ENCODE measurements around the gene CD79A. TPM values are rescaled to one million over a fixed set of nuclear protein-coding genes. Genes with fewer than 3 reads are reported as not detected.

CD79A gene
- total RNA-seq, 1 donor from 2014 or later: 0.47 TPM

DNA sequence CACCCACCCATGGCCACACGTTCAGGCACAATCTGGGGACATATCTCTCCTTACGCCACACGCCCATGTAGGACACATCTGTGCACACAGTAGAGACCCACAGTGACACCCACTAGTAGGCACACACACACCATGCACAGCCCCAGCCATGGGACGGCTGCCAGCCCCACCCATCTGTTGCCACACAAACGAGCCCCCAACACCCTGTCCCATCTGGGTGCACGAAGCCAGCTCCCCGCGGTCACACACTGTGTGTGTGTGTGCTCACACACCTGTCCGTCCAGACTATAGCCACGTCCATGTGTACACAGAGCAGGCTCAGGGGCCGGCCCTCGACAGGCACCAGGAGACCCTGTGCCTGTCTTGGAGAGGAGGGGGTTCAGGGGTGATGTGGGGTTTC is 40.6 kb downstream of the CD79A start:
- no peak for DNase-seq (ENCODE audit: extremely low read depth, low read depth, low spot score)

DNA sequence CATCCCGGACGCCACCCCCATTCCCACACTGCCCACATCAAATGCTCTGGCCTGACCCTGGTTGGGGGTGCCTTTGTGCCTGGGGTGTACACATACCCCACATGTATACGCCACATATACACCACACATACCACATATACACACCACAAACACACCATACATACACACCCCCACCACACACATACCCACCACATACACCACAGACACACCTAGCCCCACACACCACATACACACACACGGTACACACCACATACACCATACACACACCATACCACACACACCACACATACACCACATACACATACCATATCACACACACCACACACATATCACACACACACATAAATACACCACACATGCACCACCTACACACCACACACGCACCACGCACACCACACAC is 41.0 kb downstream of the CD79A start:
- no peak for DNase-seq (ENCODE audit: extremely low read depth, low read depth, low spot score)

DNA sequence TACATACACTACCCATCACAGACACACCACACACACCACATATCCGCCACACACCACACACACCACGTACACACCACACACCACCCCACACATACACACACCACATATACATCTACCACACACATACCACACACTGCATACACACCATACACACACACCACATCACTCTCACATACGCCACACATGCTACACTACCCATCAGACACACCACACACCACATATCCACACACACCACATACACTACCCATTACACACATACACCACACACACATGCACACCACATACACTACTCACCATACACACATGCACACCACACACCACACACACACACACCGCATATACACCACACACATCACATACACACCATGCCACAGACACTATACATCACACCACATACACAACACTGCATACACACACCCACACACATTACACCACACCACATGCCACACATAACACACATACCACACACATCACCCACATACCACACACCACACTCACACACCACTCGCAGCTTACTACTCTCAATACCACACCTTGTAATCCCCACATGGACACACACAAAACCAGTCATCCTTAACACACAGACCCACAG is 41.7 kb downstream of the CD79A start:
- DNase-seq (ENCODE audit: extremely low read depth, low read depth, low spot score): no peak

DNA sequence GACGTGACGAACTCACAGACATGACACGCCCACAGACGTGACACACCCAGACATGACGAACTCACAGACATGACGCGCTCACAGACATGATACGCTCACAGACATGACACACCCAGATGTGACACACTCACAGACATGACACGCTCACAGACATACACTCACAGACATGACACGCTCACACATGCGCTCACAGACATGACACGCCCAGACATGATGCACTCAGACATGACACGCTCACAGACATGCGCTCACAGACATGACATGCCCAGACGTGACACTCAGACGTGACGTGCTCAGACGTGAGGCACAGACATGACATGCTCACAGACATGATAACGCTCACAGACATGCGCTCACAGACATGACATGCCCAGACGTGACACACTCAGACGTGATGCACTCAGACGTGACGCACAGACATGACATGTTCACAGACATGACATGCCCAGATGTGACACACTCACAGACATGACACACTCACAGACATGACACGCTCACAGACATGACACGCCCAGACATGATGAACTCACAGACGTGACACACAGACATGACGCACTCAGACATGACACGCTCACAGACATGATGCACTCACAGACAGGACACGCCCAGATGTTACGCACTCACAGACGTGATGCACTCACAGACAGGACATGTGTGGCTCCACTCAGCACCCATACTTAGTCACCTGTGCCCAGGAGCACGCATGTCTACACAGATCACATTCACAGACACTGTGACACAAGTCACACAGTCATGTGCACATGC is 43.1 kb downstream of the CD79A start:
- no peak for DNase-seq (ENCODE audit: extremely low read depth, low read depth, low spot score)

DNA sequence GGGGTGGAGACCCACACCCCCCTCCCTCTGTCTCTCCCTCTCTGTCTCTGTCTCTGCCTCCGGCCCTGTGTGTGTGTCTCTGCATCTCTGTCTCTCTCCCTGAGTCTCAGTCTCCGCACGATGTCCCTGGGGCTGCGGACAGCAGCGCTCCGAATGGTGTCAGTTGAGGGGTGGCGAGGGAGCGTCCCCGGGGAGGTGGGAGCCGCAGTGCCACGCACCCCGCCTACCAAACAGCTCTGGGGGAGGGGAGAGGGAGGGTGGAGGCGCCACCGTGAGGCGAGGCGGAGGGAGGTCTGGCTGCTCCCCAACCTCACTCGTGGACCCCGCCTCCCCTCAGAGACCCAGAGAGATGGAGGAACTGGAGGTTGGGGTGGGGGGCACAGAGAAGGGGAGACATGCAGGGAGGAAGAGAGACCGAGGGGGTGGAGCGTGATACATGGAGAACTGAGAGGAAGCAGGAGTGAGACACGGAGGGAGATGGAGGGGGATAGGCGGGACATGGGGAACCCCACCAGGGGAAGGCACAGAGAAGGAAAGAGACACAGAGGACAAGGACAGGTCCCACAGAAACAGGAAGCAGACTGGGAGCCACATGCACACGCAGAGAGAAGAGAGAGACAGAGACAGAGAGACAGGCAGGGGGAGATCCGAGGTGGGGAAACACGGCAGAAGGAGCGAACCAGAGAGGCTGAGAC is 44.0 kb downstream of the CD79A start:
- no peak for DNase-seq (ENCODE audit: extremely low read depth, low read depth, low spot score)

DNA sequence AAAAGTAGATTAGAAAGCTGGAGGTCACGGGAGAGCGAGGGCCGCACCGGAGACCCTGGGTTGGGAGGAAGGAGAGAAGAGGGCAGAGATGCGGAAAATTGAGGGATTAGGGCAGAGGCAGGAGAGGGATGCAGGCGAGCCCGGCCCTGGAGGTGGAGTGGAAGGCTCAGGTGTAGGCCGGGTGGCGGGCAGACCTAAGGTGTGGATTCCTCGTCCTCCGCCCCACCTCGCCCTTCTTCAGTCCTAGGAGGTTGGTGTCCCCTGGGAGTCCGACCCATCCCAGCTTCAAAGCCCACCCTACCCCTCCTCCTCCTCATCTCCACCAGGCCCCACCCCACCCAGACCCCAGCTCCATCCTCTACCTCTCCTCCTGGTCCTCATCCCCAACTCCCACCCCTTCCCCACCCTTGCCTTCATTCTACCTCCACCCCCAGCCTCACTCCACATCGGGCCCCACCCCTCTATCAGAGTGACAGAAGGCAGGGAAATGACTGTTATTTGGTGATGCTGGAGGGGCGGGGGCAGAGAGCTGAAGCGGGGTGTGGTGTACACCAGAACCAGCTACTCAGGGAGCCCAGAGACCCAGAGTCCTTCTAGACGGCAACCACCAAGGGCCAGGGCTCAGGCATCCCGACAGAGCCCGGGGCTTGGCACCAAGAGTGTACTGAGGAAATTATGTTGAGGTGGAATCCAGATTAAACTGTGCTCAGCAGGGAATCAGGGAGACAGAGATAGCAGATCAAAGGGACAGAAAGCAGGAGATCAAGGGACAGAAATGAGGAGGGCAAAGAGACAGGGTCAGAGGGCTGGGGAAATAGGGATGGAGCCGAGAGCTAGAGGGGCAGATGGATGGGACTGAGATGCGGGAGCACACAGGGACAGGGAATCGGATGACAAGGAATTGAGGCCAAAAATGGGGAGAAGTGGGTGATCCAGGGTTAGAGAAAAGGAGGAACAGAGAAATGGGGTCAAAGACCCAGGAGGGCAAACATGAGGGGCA is 44.8 kb downstream of the CD79A start:
- DNase-seq (ENCODE audit: extremely low read depth, low read depth, low spot score): no peak

DNA sequence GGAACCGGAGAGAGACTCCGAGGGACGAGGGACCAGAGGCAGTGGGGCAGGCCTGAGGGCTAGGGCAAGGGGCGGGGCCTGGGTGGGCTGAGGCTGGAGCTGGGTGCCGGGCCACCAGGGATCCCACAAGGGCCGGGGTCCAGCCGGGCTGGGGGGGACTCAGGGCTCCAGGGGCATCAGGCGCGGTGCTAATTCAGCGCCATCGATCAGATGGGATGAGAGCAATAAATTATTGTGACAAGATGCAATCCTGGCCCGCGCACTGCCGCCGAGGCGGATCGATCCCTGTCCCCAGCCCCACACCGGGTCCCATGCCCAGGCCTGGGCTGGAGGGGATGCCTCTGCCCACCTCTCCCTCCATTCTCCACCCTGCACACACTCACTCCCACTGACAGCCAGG is 45.5 kb downstream of the CD79A start:
- no peak for DNase-seq (ENCODE audit: extremely low read depth, low read depth, low spot score)

DNA sequence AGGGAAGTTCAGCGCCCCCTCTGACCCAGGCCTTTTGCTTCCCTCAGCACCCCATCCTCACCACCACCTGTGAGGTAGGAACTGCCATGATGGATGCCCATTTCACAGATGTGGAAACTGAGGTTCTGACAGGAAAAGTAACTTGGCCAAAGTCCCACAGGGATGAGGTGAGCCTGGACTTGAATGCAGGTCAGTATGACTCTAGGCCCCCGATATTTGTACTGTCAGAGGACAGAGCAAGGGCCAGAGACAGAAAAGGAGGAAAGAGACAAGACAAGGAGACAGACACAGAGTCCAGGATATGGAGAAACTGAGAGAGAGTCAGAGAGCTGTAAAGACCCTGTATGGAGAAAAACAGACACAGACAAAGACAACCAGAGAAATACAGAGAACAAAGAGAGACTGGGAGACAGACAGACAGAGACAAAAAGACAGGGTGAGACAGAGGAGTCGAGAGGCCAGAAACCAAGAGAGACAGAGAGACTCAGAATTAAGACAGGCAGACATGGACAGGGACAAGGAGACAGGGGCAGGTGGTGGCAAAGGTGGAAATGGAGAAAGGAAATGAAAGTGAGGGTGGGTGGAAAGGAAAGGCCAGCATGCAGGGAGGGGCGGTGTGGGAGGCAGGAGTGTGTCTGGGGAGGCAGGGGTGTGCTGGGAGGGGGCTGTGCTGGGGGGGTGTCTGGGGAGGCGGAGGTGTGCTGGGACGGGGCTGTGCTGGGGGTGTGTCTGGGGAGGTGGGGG is 46.1 kb downstream of the CD79A start:
- no peak for DNase-seq (ENCODE audit: extremely low read depth, low read depth, low spot score)

DNA sequence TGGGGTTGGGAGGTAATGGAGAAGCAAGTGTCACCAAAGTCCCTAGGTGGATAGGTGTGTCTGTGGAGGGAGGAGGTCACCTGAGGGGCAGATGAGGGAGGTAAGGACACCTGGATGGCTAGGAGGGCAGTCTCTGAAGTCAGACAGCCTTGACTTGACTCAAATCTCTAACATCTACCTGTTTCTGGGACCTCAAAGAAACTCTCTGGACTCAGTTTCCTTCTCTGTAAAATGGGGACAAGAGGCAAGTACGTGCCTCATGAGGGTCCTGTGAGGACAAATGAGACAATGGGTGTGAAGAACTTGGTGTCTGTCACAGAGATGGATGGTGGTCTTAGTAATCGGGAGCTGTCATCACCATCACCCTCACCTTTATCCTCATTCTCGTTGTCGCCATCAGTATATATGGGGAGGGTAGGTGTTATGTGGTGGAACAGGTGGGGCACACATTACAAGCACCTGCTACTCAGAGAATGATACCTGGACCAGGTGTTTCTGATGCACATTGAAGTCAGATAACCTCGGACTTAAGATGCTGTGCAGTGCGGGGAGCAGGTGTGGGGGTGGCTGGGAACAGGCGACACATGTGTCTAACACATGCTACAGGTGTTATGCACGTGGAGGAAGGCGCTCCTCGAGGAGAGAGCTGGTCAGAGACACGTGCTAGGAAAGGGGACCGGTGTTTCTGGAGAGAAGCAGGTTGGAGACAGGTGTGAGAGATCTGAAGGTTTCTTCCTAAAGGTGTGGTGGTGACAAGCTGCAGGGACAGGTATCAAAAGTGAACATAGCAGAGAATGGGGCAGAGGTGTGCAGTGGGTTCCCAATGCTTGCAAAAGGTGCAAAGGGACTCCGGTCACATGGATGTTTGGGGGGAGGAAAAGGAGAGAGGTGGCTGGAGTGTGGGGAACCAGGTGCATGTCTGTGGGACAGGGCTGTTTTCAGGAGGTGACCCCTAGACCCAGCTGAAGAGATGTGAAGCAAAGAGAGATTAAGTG is 47.4 kb downstream of the CD79A start:
- DNase-seq (ENCODE audit: extremely low read depth, low read depth, low spot score): no peak

DNA sequence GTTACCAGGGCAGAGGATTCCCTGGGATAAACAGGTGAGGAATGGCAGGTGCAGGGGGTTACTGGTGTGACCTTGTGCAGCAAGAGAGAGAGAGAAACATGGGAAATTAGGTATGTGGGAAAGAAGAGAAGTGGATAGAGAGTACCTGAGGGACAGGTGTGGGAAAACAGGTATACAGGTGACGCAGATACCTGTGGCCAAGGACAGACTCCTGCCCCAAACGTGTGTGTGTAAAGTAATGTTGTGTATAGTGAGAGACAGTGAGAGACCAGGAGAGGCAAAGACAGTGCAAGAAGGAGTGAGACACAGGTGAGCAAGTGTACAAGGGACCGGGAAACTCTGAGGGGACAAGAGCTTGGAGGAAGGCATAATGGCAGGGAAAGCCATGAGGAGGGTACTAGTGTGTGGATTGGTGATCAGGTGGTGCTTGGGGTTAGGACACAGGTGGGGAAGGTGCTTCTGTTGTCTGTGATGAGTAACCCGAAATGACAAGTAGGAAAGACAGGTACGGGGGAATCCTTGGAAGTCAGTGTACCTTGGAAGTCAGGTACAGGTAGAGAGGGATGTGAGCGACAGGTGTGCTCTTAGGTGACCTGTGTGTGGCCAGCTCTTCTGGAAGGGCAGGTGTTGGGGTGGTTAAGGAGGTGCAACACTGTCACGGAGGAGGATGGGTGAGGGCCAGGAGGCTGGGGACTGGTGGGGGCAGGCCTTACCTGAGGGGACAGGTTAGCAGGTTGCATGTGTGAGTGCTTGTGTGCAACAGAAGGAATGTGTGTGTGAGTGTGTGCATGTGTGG is 48.3 kb downstream of the CD79A start:
- no peak for DNase-seq (ENCODE audit: extremely low read depth, low read depth, low spot score)

DNA sequence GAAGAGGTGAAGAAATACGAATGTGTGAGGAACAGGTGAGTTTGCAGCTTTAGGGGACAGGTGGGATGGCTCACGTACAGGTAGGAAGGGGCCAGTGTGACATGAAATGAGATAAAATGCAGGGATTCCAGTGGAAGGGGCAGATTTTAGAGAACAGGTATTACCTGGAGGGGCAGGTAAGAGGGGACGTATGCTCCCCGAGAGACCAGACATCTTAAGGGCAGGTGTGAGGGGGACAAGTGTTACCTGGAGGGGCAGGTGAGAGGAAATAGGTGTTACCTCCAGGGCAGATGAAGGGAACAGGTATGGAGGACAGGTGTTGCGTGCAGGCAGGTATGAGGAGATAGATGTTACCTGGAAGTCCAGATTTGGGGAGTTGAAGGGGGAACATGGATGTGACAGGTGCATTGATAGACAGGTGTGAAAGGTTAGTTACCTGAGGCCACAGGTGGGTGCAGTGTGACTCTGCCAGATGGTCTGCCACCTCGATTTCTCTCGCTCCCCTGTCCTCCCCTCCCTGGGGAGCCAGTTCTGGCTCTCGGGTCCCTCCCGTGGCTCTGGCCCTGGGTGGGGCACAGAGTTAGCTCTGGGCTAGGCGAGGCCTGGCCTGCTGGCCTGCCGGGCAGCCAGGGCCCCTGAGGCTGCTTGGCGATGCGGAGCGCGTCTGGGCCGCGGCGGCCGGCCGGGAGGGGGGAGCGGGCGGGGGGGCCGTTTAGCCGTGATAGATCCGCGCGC is 49.1 kb downstream of the CD79A start:
- no peak for DNase-seq (ENCODE audit: extremely low read depth, low read depth, low spot score)

DNA sequence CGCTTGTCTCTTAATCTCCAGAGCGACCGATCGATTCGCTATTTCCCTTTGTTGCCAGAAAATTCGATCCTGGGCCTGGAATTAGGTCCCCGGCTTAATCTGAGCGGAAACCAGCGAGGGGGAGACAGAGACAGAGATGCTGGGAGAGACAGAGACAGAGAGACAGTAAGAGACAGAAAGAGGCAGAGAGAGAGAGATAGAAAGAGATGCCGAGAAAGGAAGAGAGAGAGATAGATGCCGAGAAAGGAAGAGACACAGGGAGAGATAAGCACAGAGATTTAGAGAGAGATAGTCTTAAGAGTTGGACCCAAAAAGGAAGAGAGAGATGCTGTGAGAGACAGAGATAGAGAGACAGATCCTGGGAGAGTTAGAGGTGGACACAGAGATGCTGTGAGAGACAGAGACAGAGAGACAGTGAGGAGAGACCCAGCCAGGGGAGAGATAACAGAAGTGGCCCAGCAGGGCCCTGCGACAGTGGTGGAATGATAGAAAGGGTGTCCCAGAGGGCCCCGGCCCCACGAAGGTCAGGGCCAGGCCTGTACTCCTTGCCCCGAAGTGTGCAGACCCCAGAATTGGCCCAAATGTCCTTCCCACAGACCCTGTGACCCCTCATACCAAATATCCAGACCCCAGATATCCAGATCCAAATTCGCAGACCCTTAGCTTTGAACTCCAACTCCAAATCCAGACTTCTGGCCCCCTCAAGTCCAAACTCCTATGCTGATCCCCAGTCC is 49.9 kb downstream of the CD79A start:
- DNase-seq (ENCODE audit: extremely low read depth, low read depth, low spot score): no peak

DNA sequence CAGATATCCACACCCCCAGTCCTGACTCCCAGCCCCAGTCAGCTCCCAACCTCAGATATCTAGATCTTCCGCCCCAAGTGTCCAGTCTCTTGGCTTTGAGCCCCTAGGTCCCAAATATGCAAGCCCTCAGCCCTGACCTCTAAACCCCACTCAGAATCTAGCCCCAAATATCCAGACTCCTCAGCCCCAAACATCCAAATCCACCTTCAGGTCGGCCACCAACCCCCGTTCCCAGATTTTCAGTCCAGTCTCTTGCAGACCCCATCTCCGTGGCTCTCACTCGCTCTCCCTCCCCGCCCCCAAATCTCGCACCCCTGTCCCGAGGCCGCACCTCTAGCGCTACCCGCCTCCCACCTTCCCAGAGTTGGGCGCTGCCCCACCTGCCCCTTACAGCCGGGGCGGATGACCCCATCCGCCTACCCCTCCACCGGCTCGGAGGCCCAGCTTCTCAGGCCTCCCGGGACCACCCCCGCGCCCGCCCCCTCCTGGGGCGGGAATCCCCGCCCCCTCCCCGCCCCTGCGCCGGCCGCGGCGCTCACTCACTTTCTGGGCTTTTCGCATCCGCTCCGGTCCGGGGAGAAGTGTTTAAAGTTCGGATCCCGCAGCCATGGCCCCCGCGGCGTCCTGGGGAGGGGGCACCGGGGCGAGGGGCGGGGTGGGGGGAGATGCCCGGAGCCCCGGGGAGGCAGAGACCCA is 50.6 kb downstream of the CD79A start:
- DNase-seq (ENCODE audit: extremely low read depth, low read depth, low spot score): no peak

DNA sequence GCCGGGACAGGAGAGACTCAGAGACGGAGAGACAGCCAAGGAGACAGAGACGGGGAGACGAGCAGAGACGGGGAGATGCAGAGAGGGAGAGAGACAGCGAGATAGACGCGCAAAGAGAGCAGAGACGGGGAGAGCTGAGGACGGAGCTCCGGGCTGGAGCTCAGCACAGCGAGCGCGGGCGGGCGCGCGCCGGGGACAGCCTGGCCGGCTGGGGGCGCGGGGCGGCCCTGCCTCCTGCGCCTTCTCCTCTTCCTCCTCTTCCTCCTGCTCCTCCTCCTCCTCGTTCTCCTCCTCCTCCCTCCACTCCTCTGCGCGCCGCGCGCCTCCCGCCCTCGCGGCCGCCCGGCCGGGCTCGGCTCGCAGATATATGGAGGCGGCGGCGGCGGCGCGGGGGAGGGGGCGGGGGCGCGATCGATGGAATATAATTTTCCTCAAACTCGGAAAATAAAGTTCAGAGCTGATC is 51.2 kb downstream of the CD79A start, which contains the start of gene ERFL:
Gene ERFL (minus strand): TSS at position 229 of the 463 bp plus-strand sequence. CDS start 15,530 bp downstream, outside the sequence.
- DNase-seq (ENCODE audit: extremely low read depth, low read depth, low spot score): no peak

DNA sequence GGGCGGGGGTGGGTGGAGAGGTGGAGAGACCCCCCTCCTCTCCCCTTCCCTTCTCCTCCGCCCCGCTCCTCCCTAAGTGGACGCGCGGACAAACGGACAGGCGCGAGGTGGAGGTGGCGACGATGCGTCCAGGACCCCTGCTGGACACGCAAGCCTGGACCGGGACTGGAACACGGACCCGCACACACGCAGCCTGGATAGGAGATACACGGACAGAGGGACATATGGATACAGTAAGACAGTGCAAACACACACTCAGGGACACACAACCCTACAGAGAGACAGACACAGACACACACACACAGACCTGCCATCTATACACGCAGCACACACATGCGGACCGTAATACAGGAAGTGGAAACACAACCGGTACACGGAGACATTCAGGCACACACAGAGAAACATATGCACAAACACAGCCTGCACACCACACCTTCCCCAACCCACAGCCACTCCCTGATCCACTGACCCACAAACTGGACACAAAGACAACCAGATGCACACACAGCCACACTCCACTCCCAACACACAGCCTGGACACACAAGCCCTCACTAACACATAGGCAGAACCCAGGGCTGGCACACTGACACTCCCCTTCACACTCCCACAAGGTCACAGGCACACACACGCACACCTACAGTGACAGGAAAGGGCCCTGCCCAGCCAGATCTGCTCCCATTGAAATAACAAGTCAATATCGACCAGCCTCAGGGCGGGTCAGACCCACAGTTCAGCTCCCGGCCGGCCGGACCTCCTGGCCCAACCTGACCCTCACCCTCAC is 51.9 kb downstream of the CD79A start:
- DNase-seq (ENCODE audit: extremely low read depth, low read depth, low spot score): no peak
